OCI-LY7 (cell line): ENCODE measurements around the gene SMG6. TPM values are rescaled to one million over a fixed set of nuclear protein-coding genes. Genes with fewer than 3 reads are reported as not detected.

Source experiments
- BruUV-seq: library from RNA; stranded (reverse); fragments of 400-500 nt; replicated peaks from 2 replicates; lab custom pipeline; 2021; lab: Mats Ljungman, UMichigan
- CTCF ChIA-PET: fragments of 300-600 bp; sonication (Branson Sonifier 250); formaldehyde crosslinking; loops from one replicate; lab custom pipeline; 2022; ENCODE audit warnings: antibody characterized with exemption; ENCODE audit not compliant: unreplicated experiment; lab: Charles Lee
- POLR2A ChIA-PET: fragments of 300-600 bp; sonication (Branson Sonifier 250); formaldehyde crosslinking; loops from one replicate; lab custom pipeline; 2022; ENCODE audit warnings: antibody characterized with exemption; lab: Charles Lee
- DNase-seq: peaks from one replicate; pipeline ENCODE4 v3.0.0-alpha.2; 2015; ENCODE audit warnings: low spot score
- H2AFZ ChIP-seq: fragments of 200-600 bp; sonication (generic), shearing (Covaris generic); 2 replicates; pipeline ENCODE4 v1.6.1; 2014; ENCODE audit warnings: mild to moderate bottlenecking, antibody characterized with exemption, low read length, moderate library complexity
- H3K27ac ChIP-seq: fragments of 200-600 bp; sonication (generic); 2 replicates; pipeline ENCODE4 v1.5.1; 2014; ENCODE audit warnings: mixed run types, low read depth, mild to moderate bottlenecking, moderate library complexity, low read length, inconsistent platforms; ENCODE audit not compliant: poor library complexity, severe bottlenecking
- H3K36me3 ChIP-seq: fragments of 200-600 bp; sonication (generic); 2 replicates; pipeline ENCODE4 v1.6.1; 2014; ENCODE audit warnings: mild to moderate bottlenecking, antibody characterized with exemption, low read length, moderate library complexity, mixed read lengths; ENCODE audit not compliant: insufficient read depth
- H3K4me1 ChIP-seq: fragments of 200-600 bp; sonication (generic); 2 replicates; pipeline ENCODE4 v1.5.1; 2014; ENCODE audit warnings: mild to moderate bottlenecking, low read length; ENCODE audit not compliant: insufficient read depth, poor library complexity, severe bottlenecking
- H3K4me2 ChIP-seq: fragments of 200-600 bp; sonication (generic); 2 replicates; pipeline ENCODE4 v1.6.1; 2014; ENCODE audit warnings: mild to moderate bottlenecking, low read length
- H3K4me3 ChIP-seq: fragments of 200-600 bp; sonication (generic); 2 replicates; pipeline ENCODE4 v1.5.1; 2014; ENCODE audit warnings: mild to moderate bottlenecking, low read depth, low read length; ENCODE audit not compliant: poor library complexity, severe bottlenecking
- H3K79me2 ChIP-seq: fragments of 200-600 bp; sonication (generic); 2 replicates; pipeline ENCODE4 v1.6.1; 2016; ENCODE audit warnings: low read depth, mild to moderate bottlenecking, low read length, moderate library complexity, mixed read lengths; ENCODE audit not compliant: insufficient read depth
- H3K9me2 ChIP-seq: fragments of 200-600 bp; sonication (generic); 2 replicates; pipeline ENCODE4 v1.6.1; 2016; ENCODE audit warnings: mild to moderate bottlenecking, low read length, mixed read lengths; ENCODE audit not compliant: insufficient read depth
- H3K9me3 ChIP-seq: fragments of 200-600 bp; sonication (generic); 2 replicates; pipeline ENCODE4 v1.6.1; 2014; ENCODE audit warnings: mild to moderate bottlenecking, mixed run types, low read length, mixed read lengths
- H4K20me1 ChIP-seq: fragments of 200-600 bp; sonication (generic); 2 replicates; pipeline ENCODE4 v1.6.1; 2014; ENCODE audit warnings: mild to moderate bottlenecking, antibody characterized with exemption, low read length, moderate library complexity, mixed read lengths; ENCODE audit not compliant: insufficient read depth
- CTCF ChIP-seq: fragments of 200-600 bp; sonication (generic); conservative IDR thresholded peaks from 2 replicates; pipeline ENCODE4 v1.5.1; 2014; ENCODE audit warnings: mild to moderate bottlenecking, antibody characterized with exemption, low read length, moderate library complexity, mixed read lengths
- EZH2phosphoT487 ChIP-seq: fragments of 200-600 bp; sonication (generic); IDR thresholded peaks from 2 replicates; pipeline ENCODE4 v1.6.1; 2018; ENCODE audit warnings: low read depth, borderline replicate concordance, mild to moderate bottlenecking, mixed run types, antibody characterized with exemption, low read length, moderate library complexity, mixed read lengths
- intact Hi-C: fragments of 100-400 bp; cut with micrococcal nuclease; formaldehyde crosslinking; loops from one replicate; pipeline ENCODE4 v1.10.0; 2022; ENCODE audit not compliant: unreplicated experiment
- total RNA-seq, 2 experiments: library from RNA; depleted of rRNA in 1 of 2; stranded (reverse); fragments of >200 nt in 1 of 2; shearing (Covaris generic) in 1 of 2; gene quantifications; 2 replicates each; pipeline ENCODE4 v1.2.3, GENCODE V29; 2014 to 2022

Gene SMG6
- total RNA-seq, 2 experiments from 2014 or later, result 12.5 to 17.8 TPM

GRCh38 chr17:2250140-2251095, 53.2 kb downstream of the SMG6 start:
- POLR2A ChIA-PET, result interaction anchor here (0.5 kb wide), 1 partner anchor 38 kb away, joined by 3 read pairs; no protein-coding TSS in a partner anchor

GRCh38 chr17:2247005-2247404, 56.6 kb downstream of the SMG6 start:
- TF ChIP-seq CTCF (no peak), EZH2phosphoT487 (no peak)
- H3K79me2 ChIP-seq, result no peaks in the 10 kb centered on the region
- POLR2A ChIA-PET, result no interaction called here
- H3K9me3 ChIP-seq, result no peaks in the 10 kb centered on the region
- no peak overlapping the region for H3K4me3 ChIP-seq
- H3K4me2 ChIP-seq, result no peak overlapping the region
- H3K27ac ChIP-seq, result no peak overlapping the region
- H3K9me2 ChIP-seq, result no peaks in the 10 kb centered on the region
- intact Hi-C loops, result no loop called here
- H3K36me3 ChIP-seq, result peaks cover 31% of the 10 kb centered on the region; the same call in 1 of the 2 replicates
- no peaks in the 10 kb centered on the region for H3K4me1 ChIP-seq
- DNase-seq, result no peak
- H2AFZ ChIP-seq, result no peak overlapping the region
- CTCF ChIA-PET, result no interaction called here
- no peaks in the 10 kb centered on the region for H4K20me1 ChIP-seq
- BruUV-seq, result no TSS peak

More at GRCh38 chr17:2250140-2251095, 53.2 kb downstream of the SMG6 start:
- no peak overlapping the region for H2AFZ ChIP-seq
- H3K27ac ChIP-seq, result no peak overlapping the region
- no peak for TF ChIP-seq EZH2phosphoT487
- no peak for TF ChIP-seq CTCF
- no TSS peak for BruUV-seq
- CTCF ChIA-PET, result no interaction called here
- no peaks in the 10 kb centered on the region for H3K4me1 ChIP-seq
- H3K36me3 ChIP-seq, result peaks cover 21% of the 10 kb centered on the region
- H4K20me1 ChIP-seq, result no peaks in the 10 kb centered on the region
- no peak for DNase-seq
- no peak overlapping the region for H3K4me3 ChIP-seq
- no peaks in the 10 kb centered on the region for H3K9me2 ChIP-seq
- intact Hi-C loops, result no loop called here
- no peaks in the 10 kb centered on the region for H3K9me3 ChIP-seq
- no peaks in the 10 kb centered on the region for H3K79me2 ChIP-seq
- H3K4me2 ChIP-seq, result no peak overlapping the region
